Mucosa of stomach (tissue), 1 donor: ENCODE results near the gene FUT2.

Experiments used
- H3K27me3 ChIP-seq: one replicate; pipeline ENCODE4 v1.7.0; 2013; ENCODE audit warnings: mild to moderate bottlenecking, low read length; ENCODE audit not compliant: control insufficient read depth, insufficient read depth
- H3K36me3 ChIP-seq: one replicate; pipeline ENCODE4 v1.7.0; 2013; ENCODE audit warnings: low read length; ENCODE audit not compliant: control insufficient read depth, insufficient read depth
- H3K4me1 ChIP-seq: one replicate; pipeline ENCODE4 v1.7.0; 2013; ENCODE audit warnings: mild to moderate bottlenecking, low read length; ENCODE audit not compliant: control insufficient read depth, insufficient read depth
- H3K4me3 ChIP-seq: one replicate; pipeline ENCODE4 v1.7.0; 2013; ENCODE audit warnings: low read length
- H3K9ac ChIP-seq: one replicate; pipeline ENCODE4 v1.7.0; 2013; ENCODE audit warnings: mild to moderate bottlenecking, low read length, moderate library complexity
- H3K9me3 ChIP-seq: one replicate; pipeline ENCODE4 v1.7.0; 2013; ENCODE audit warnings: mild to moderate bottlenecking, low read length, moderate library complexity; ENCODE audit not compliant: control insufficient read depth
- donor health status: Pancreatic carcinoma.

Gene FUT2

GRCh38 chr19:48660852-48661710 is 34.7 kb upstream of the FUT2 start:
- Histone ChIP-seq H3K4me1 (peaks cover 9% of the 10 kb centered on the region), H3K27me3 (no peaks in the 10 kb centered on the region), H3K9ac (no peak overlapping the region), H3K36me3 (no peaks in the 10 kb centered on the region), H3K9me3 (no peaks in the 10 kb centered on the region), H3K4me3 (no peak overlapping the region)

- no peak overlapping the region for H3K9ac ChIP-seq
- no peaks in the 10 kb centered on the region for H3K27me3 ChIP-seq
- no peak overlapping the region for H3K4me3 ChIP-seq
- H3K9me3 ChIP-seq, result no peaks in the 10 kb centered on the region
- H3K4me1 ChIP-seq, result peaks cover 9% of the 10 kb centered on the region
- no peaks in the 10 kb centered on the region for H3K36me3 ChIP-seq
Measured at GRCh38 chr19:48661711-48662090, 34.1 kb upstream of the FUT2 start.

GRCh38 chr19:48663667-48664066 is 32.1 kb upstream of the FUT2 start:
- peaks cover 9% of the 10 kb centered on the region for H3K4me1 ChIP-seq
- H3K9ac ChIP-seq, result no peak overlapping the region
- no peak overlapping the region for H3K4me3 ChIP-seq
- H3K36me3 ChIP-seq, result no peaks in the 10 kb centered on the region
- H3K9me3 ChIP-seq, result no peaks in the 10 kb centered on the region
- no peaks in the 10 kb centered on the region for H3K27me3 ChIP-seq

DNA sequence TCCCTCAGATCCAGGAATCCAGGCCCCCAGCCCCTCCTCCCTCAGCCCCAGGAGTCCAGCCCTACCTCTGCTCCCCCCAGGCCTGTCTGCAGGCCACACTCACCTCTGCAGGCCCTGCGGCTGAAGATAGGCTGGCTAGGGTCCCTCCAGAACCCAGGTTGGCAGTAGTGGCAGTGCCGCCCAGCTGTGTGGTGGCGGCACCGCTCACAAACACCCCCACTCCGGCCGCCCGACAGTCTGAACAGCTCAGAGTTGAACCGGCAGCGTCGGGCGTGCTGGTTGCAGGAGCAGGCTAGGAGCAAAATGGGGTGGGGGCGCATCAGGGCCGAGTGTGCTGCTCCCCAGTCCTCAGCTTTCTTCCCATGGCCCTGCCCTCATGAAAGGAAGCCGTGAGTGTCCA is 31.3 kb upstream of the FUT2 start:
- Histone ChIP-seq H3K36me3 (no peaks in the 10 kb centered on the region), H3K4me3 (no peak overlapping the region), H3K4me1 (peaks cover 9% of the 10 kb centered on the region), H3K27me3 (no peaks in the 10 kb centered on the region), H3K9me3 (no peaks in the 10 kb centered on the region), H3K9ac (no peak overlapping the region)

DNA sequence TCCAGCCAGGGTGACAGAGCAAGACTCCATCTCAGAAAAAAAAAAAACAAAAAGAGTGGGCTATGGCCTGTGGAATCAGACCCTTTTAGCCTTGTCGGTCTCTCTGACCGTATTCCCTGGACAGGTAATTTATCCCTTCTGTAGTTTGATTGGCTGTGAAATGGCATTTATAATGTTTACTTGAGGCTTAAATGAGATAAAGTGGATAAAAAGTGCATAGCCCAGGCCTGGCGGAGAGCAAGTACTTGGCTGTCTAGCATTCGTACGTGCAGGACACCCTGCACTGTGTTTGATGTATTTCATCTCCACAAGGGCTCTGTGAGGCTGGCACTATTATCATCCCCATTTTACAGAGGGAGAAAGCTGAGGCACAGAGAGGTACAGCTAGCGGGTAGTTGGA is 30.0 kb upstream of the FUT2 start:
- H3K9me3 ChIP-seq, result no peaks in the 10 kb centered on the region
- peaks cover 7% of the 10 kb centered on the region for H3K4me1 ChIP-seq
- no peak overlapping the region for H3K9ac ChIP-seq
- no peaks in the 10 kb centered on the region for H3K36me3 ChIP-seq
- H3K4me3 ChIP-seq, result no peak overlapping the region
- H3K27me3 ChIP-seq, result no peaks in the 10 kb centered on the region

- H3K9ac ChIP-seq, result no peak overlapping the region
- no peaks in the 10 kb centered on the region for H3K27me3 ChIP-seq
- no peaks in the 10 kb centered on the region for H3K4me1 ChIP-seq
- H3K9me3 ChIP-seq, result no peaks in the 10 kb centered on the region
- H3K4me3 ChIP-seq, result no peak overlapping the region
- H3K36me3 ChIP-seq, result no peaks in the 10 kb centered on the region
Measured at GRCh38 chr19:48668332-48668731, 27.4 kb upstream of the FUT2 start.

GRCh38 chr19:48668761-48669160 is 27.0 kb upstream of the FUT2 start:
- Histone ChIP-seq H3K27me3 (no peaks in the 10 kb centered on the region), H3K4me1 (no peaks in the 10 kb centered on the region), H3K4me3 (no peak overlapping the region), H3K9ac (no peak overlapping the region), H3K36me3 (no peaks in the 10 kb centered on the region), H3K9me3 (no peaks in the 10 kb centered on the region)

GRCh38 chr19:48669903-48670668 is 25.7 kb upstream of the FUT2 start:
- H3K9ac ChIP-seq, result no peak overlapping the region
- no peaks in the 10 kb centered on the region for H3K27me3 ChIP-seq
- H3K4me1 ChIP-seq, result peaks cover under 1% of the 10 kb centered on the region
- no peaks in the 10 kb centered on the region for H3K9me3 ChIP-seq
- H3K4me3 ChIP-seq, result no peak overlapping the region
- H3K36me3 ChIP-seq, result no peaks in the 10 kb centered on the region

- Histone ChIP-seq H3K4me3 (no peak overlapping the region), H3K36me3 (no peaks in the 10 kb centered on the region), H3K27me3 (no peaks in the 10 kb centered on the region), H3K4me1 (peaks cover 9% of the 10 kb centered on the region), H3K9ac (no peak overlapping the region), H3K9me3 (no peaks in the 10 kb centered on the region)
Measured at GRCh38 chr19:48670699-48671445, 24.9 kb upstream of the FUT2 start.

- Histone ChIP-seq H3K4me3 (no peak overlapping the region), H3K9ac (no peak overlapping the region), H3K27me3 (no peaks in the 10 kb centered on the region), H3K9me3 (no peaks in the 10 kb centered on the region), H3K36me3 (no peaks in the 10 kb centered on the region), H3K4me1 (peaks cover 15% of the 10 kb centered on the region)
Measured at GRCh38 chr19:48671446-48671995, 24.2 kb upstream of the FUT2 start.

GRCh38 chr19:48672994-48673393 is 22.8 kb upstream of the FUT2 start, which contains the start of gene NTN5:
Gene NTN5 (minus strand): TSS chr19:48673017. CDS start chr19:48670986, 2,031 bp downstream.
- Histone ChIP-seq H3K36me3 (no peaks in the 10 kb centered on the region), H3K4me3 (no peak within 1 kb of the TSS), H3K27me3 (no peaks in the 10 kb centered on the region), H3K4me1 (peaks cover 28% of the 10 kb centered on the region), H3K9me3 (no peaks in the 10 kb centered on the region), H3K9ac (no peak within 1 kb of the TSS)
